ENCODE measurements around the gene PTMA. TPM values are rescaled to one million over a fixed set of nuclear protein-coding genes. Genes with fewer than 3 reads are reported as not detected.

PTMA gene
- total RNA-seq, 4 donors from 2014 or later, result 478 to 1,487 (median 685) TPM

- in situ Hi-C loops (cut with MboI; ENCODE audit: low pct_ligation_motif_present in 1 of 4, low pct_unique_long_range_greater_than_20kb in 1 of 4, low sequenced_read_pairs in 3 of 4), result loop anchor here in 2 of 4 donors (5.0 to 25.0 kb wide), 3 partner anchors 38 to 203 kb away; no protein-coding TSS in a partner anchor
- no peaks in the 10 kb centered on the region for H3K27me3 ChIP-seq
- H3K36me3 ChIP-seq, result peaks cover 0 to 8% (median 0%) of the 10 kb centered on the region in 4 donors
- WGBS, 2 donors (ENCODE audit: low coverage in 1 of 2), result 59% methylated on average over 3 of the region's 5 CpGs; no CpG with 5 or more reads in 1 of the 2 donors
- intact Hi-C loops (cut with DNase I; ENCODE audit: low total_unique reads), result loop anchor here (1.0 to 10.0 kb wide), 2 partner anchors 38 to 201 kb away; no protein-coding TSS in a partner anchor
- no peak for TF ChIP-seq POLR2A (IDR thresholded peaks at IDR 0.05)
- TF ChIP-seq EP300 (IDR thresholded peaks at IDR 0.05; ENCODE audit: low read depth), result no peak
- peak in 4 of 5 experiments; percentile 15 to 34 (median 28) for TF ChIP-seq CTCF (IDR thresholded peaks at IDR 0.05)
- H3K9me3 ChIP-seq, result no peaks in the 10 kb centered on the region
- no peak for DNase-seq
- no peak overlapping the region for H3K27ac ChIP-seq
- peaks cover 20 to 37% (median 22%) of the 10 kb centered on the region in 4 donors for H3K4me1 ChIP-seq
- no peak overlapping the region for H3K4me3 ChIP-seq
These were observed 7.1 kb downstream of the PTMA start for GRCh38 chr2:231715499-231715837.

GRCh38 chr2:231715988-231716616, 7.8 kb downstream of the PTMA start:
- Histone ChIP-seq H3K9me3 (no peaks in the 10 kb centered on the region), H3K27me3 (no peaks in the 10 kb centered on the region), H3K4me3 (no peak overlapping the region), H3K36me3 (peaks cover 0 to 8% (median 0%) of the 10 kb centered on the region in 4 donors), H3K4me1 (peaks cover 20 to 36% (median 22%) of the 10 kb centered on the region in 4 donors), H3K27ac (no peak overlapping the region)
- in situ Hi-C loops (cut with MboI; ENCODE audit: low pct_ligation_motif_present in 1 of 4, low pct_unique_long_range_greater_than_20kb in 1 of 4, low sequenced_read_pairs in 3 of 4) (loop anchor here in 2 of 4 donors (5.0 to 25.0 kb wide), 3 partner anchors 39 to 204 kb away; no protein-coding TSS in a partner anchor), intact Hi-C loops (cut with DNase I; ENCODE audit: low total_unique reads) (loop anchor here (1.0 to 10.0 kb wide), 2 partner anchors 39 to 201 kb away; no protein-coding TSS in a partner anchor)
- no peak for DNase-seq
- TF ChIP-seq EP300 (IDR thresholded peaks at IDR 0.05; ENCODE audit: low read depth) (no peak), CTCF (IDR thresholded peaks at IDR 0.05) (no peak), POLR2AphosphoS5 (IDR thresholded peaks at IDR 0.05) (no peak), POLR2A (IDR thresholded peaks at IDR 0.05) (no peak)
- WGBS, 2 donors (ENCODE audit: low coverage in 1 of 2), result 93% methylated on average over 8 of the region's 8 CpGs; no CpG with 5 or more reads in 1 of the 2 donors

GRCh38 chr2:231716666-231717280, 8.4 kb downstream of the PTMA start:
- no peak for DNase-seq
- Histone ChIP-seq H3K27me3 (no peaks in the 10 kb centered on the region), H3K27ac (no peak overlapping the region), H3K36me3 (peaks cover 0 to 8% (median 0%) of the 10 kb centered on the region in 4 donors), H3K9me3 (no peaks in the 10 kb centered on the region), H3K4me3 (no peak overlapping the region), H3K4me1 (peaks cover 13 to 29% (median 17%) of the 10 kb centered on the region in 4 donors)
- WGBS, 2 donors (ENCODE audit: low coverage in 1 of 2), result 90 to 100% methylated on average over 2 to 8 of the region's 11 CpGs
- TF ChIP-seq CTCF (IDR thresholded peaks at IDR 0.05) (no peak), POLR2AphosphoS5 (IDR thresholded peaks at IDR 0.05) (no peak), POLR2A (IDR thresholded peaks at IDR 0.05) (no peak), EP300 (IDR thresholded peaks at IDR 0.05; ENCODE audit: low read depth) (no peak)
- in situ Hi-C loops (cut with MboI; ENCODE audit: low pct_ligation_motif_present in 1 of 4, low pct_unique_long_range_greater_than_20kb in 1 of 4, low sequenced_read_pairs in 3 of 4) (loop anchor here in 2 of 4 donors (5.0 to 25.0 kb wide), 3 partner anchors 39 to 204 kb away; no protein-coding TSS in a partner anchor), intact Hi-C loops (cut with DNase I; ENCODE audit: low total_unique reads) (loop anchor here (10.0 kb wide), 1 partner anchor 202 kb away; no protein-coding TSS in a partner anchor)

Measured in transverse colon (tissue), 4 donors.